Fibroblast of lung (primary cell): ENCODE results near the gene CFAP126.

Source experiments
- CTCF ChIP-seq, 2 donors: IDR thresholded peaks in 1 of 2; conservative IDR thresholded peaks in 1 of 2; 1 replicate in 1 of 2; 2 replicates in 1 of 2; pipeline ENCODE4 v1.5.1; 2011 to 2012; ENCODE audit warnings: low read length in 2 of 2, control low read depth in 1 of 2, inconsistent platforms in 1 of 2, low read depth in 1 of 2, mild to moderate bottlenecking in 1 of 2
- EZH2 ChIP-seq: IDR thresholded peaks from 2 replicates; pipeline ENCODE4 v1.5.1; 2012; ENCODE audit warnings: low read length, control low read depth, mild to moderate bottlenecking; ENCODE audit errors: missing control alignments

GRCh38 chr1:161404051-161404597, 36.4 kb upstream of the CFAP126 start:
- no peak for TF ChIP-seq EZH2
- TF ChIP-seq CTCF (conservative IDR thresholded peaks at IDR 0.05 in 1 of 2, IDR thresholded peaks at IDR 0.05 in 1 of 2; ENCODE audit: low read depth in 1 of 2, low read length in 2 of 2), result no peak
